GF-D8 (cell line): ENCODE results near the gene REEP3.
"Not testable (repeated sequence)": the region's sequence is repeated elsewhere in the genome, so short reads cannot be mapped to it uniquely, and the experiment has no call there.

Source experiments
- DNase-seq: peaks from one replicate; lab custom pipeline; 2025; lab: John Stamatoyannopoulos, UW

The REEP3 gene

GRCh38 chr10:63630085-63630930 lies 109.1 kb downstream of the REEP3 start:
- DNase-seq: peak; percentile 83

- no peak for DNase-seq
These were observed 109.9 kb downstream of the REEP3 start for GRCh38 chr10:63630931-63631680.

GRCh38 chr10:63631991-63632390 lies 110.8 kb downstream of the REEP3 start:
- no peak for DNase-seq

GRCh38 chr10:63633677-63634487 lies 112.7 kb downstream of the REEP3 start:
- DNase-seq: peak; percentile 10

- DNase-seq: no peak
These were observed 113.4 kb downstream of the REEP3 start for GRCh38 chr10:63634488-63635065.

- no peak for DNase-seq
These were observed 115.6 kb downstream of the REEP3 start for GRCh38 chr10:63636812-63637211.

GRCh38 chr10:63637901-63638327 lies 116.7 kb downstream of the REEP3 start:
- no peak for DNase-seq

- DNase-seq: no peak
These were observed 120.2 kb downstream of the REEP3 start for GRCh38 chr10:63641366-63641765.

GRCh38 chr10:63641799-63642198 lies 120.6 kb downstream of the REEP3 start:
- DNase-seq: no peak

GRCh38 chr10:63642808-63643207 lies 121.6 kb downstream of the REEP3 start:
- no peak for DNase-seq

GRCh38 chr10:63644418-63645142 lies 123.4 kb downstream of the REEP3 start:
- DNase-seq: no peak

- DNase-seq: no peak
These were observed 124.0 kb downstream of the REEP3 start for GRCh38 chr10:63645195-63645594.

GRCh38 chr10:63646491-63646890 lies 125.3 kb downstream of the REEP3 start:
- no peak for DNase-seq

- no peak for DNase-seq
These were observed 130.7 kb downstream of the REEP3 start for GRCh38 chr10:63651864-63652263.

- DNase-seq: no peak
These were observed 132.5 kb downstream of the REEP3 start for GRCh38 chr10:63653747-63654146.

- DNase-seq: no peak
These were observed 136.6 kb downstream of the REEP3 start for GRCh38 chr10:63657761-63658160.

GRCh38 chr10:63660941-63661340 lies 139.7 kb downstream of the REEP3 start:
- not testable (repeated sequence) for DNase-seq

GRCh38 chr10:63661347-63661746 lies 140.1 kb downstream of the REEP3 start:
- DNase-seq: no peak

GRCh38 chr10:63664341-63664885 lies 143.2 kb downstream of the REEP3 start:
- no peak for DNase-seq

GRCh38 chr10:63665006-63665580 lies 143.9 kb downstream of the REEP3 start:
- DNase-seq: not testable (repeated sequence)
